NCI-H1417 (cell line): ENCODE measurements around the gene TCF23.
A peak's percentile ranks its signal among the peaks of the same experiment; 100 is the strongest.

Experiments used
- DNase-seq, 3 experiments: peaks; one replicate each; lab custom pipeline; 2025; lab: John Stamatoyannopoulos, UW

The TCF23 gene

GRCh38 chr2:27128668-27129571 lies 19.9 kb upstream of the TCF23 start:
- DNase-seq, result no peak

GRCh38 chr2:27130396-27130795 lies 18.4 kb upstream of the TCF23 start:
- DNase-seq, result no peak

- DNase-seq, result no peak
Measured at GRCh38 chr2:27131429-27131828, 17.4 kb upstream of the TCF23 start.

GRCh38 chr2:27133195-27133875 lies 15.5 kb upstream of the TCF23 start:
- no peak for DNase-seq

GRCh38 chr2:27133905-27134780 lies 14.7 kb upstream of the TCF23 start, which contains the start of gene PREB:
PREB (minus strand) TSS chr2:27134636; CDS start chr2:27134421, 215 bp downstream.
- peak; percentile 98 to 100 (median 98) for DNase-seq

- no peak for DNase-seq
Measured at GRCh38 chr2:27134781-27135477, 13.9 kb upstream of the TCF23 start.

- no peak for DNase-seq
Measured at GRCh38 chr2:27135478-27135955, 13.3 kb upstream of the TCF23 start.

GRCh38 chr2:27136751-27137150 lies 12.1 kb upstream of the TCF23 start:
- DNase-seq, result no peak

GRCh38 chr2:27137322-27137935 lies 11.4 kb upstream of the TCF23 start:
- DNase-seq, result no peak

- no peak for DNase-seq
Measured at GRCh38 chr2:27138111-27138510, 10.7 kb upstream of the TCF23 start.

GRCh38 chr2:27139310-27139709 lies 9.5 kb upstream of the TCF23 start, which contains the start of gene PRR30:
PRR30 (minus strand) TSS chr2:27139410; CDS start chr2:27138329, 1,081 bp downstream.
- DNase-seq, result no peak

GRCh38 chr2:27143285-27143684 lies 5.5 kb upstream of the TCF23 start:
- no peak for DNase-seq

GRCh38 chr2:27145682-27146081 lies 3.1 kb upstream of the TCF23 start:
- DNase-seq, result no peak

GRCh38 chr2:27147935-27148334 lies 869 bp upstream of the TCF23 start:
- DNase-seq, result no peak

GRCh38 chr2:27149570-27150405 lies 984 bp downstream of the TCF23 start:
- DNase-seq, result no peak

- DNase-seq, result no peak
Measured at GRCh38 chr2:27150639-27151230, 1.9 kb downstream of the TCF23 start.

GRCh38 chr2:27152102-27152795 lies 3.4 kb downstream of the TCF23 start:
- DNase-seq, result peak in 2 of 3 experiments; percentile 10 to 12

- peak; percentile 55 to 72 (median 68) for DNase-seq
Measured at GRCh38 chr2:27152796-27153464, 4.1 kb downstream of the TCF23 start.
